Osteoblast (primary cell): Measurements from ENCODE around the gene DHX35. TPM values are rescaled to one million over a fixed set of nuclear protein-coding genes. Genes with fewer than 3 reads are reported as not detected.
A peak's percentile ranks its signal among the peaks of the same experiment; 100 is the strongest.

Source experiments
- DNase-seq: peaks from one replicate; pipeline ENCODE4 v3.0.0; 2011; ENCODE audit warnings: low spot score, mixed read lengths; ENCODE audit not compliant: insufficient read length; ENCODE audit errors: missing footprints
- H2AFZ ChIP-seq: 2 replicates; pipeline ENCODE4 v1.6.0; 2011; ENCODE audit warnings: mild to moderate bottlenecking, low read length
- H3K27ac ChIP-seq: 2 replicates; pipeline ENCODE4 v1.5.1; 2011; ENCODE audit warnings: mild to moderate bottlenecking, low read depth, low read length, moderate library complexity
- H3K27me3 ChIP-seq: 2 replicates; pipeline ENCODE4 v1.6.0; 2012; ENCODE audit warnings: mild to moderate bottlenecking, control low read depth, inconsistent platforms, low read length, moderate library complexity; ENCODE audit not compliant: insufficient read depth
- H3K36me3 ChIP-seq: 2 replicates; pipeline ENCODE4 v1.5.1; 2011; ENCODE audit warnings: mild to moderate bottlenecking, low read length, control low read depth, moderate library complexity; ENCODE audit not compliant: insufficient read depth
- H3K4me1 ChIP-seq: 2 replicates; pipeline ENCODE4 v1.5.1; 2011; ENCODE audit warnings: mild to moderate bottlenecking, low read length, control low read depth, moderate library complexity; ENCODE audit not compliant: insufficient read depth
- H3K4me2 ChIP-seq: 2 replicates; pipeline ENCODE4 v1.6.0; 2011; ENCODE audit warnings: mild to moderate bottlenecking, low read length; ENCODE audit not compliant: insufficient read depth
- H3K4me3 ChIP-seq: fragments of 200-600 bp; sonication (generic); 3 replicates; pipeline ENCODE4 v1.5.1; 2012; ENCODE audit warnings: mild to moderate bottlenecking, low read length, inconsistent platforms; ENCODE audit not compliant: insufficient read depth
- H3K79me2 ChIP-seq: 2 replicates; pipeline ENCODE4 v1.6.0; 2012; ENCODE audit warnings: mild to moderate bottlenecking, low read length, control low read depth, inconsistent platforms; ENCODE audit not compliant: insufficient read depth
- H3K9me3 ChIP-seq: 2 replicates; pipeline ENCODE4 v1.5.1; 2011; ENCODE audit warnings: low read depth, low read length, control low read depth
- H4K20me1 ChIP-seq: 2 replicates; pipeline ENCODE4 v1.6.0; 2012; ENCODE audit warnings: mild to moderate bottlenecking, low read length, control low read depth; ENCODE audit not compliant: insufficient read depth
- CTCF ChIP-seq: IDR thresholded peaks from 2 replicates; pipeline ENCODE4 v1.5.1; 2011; ENCODE audit warnings: mild to moderate bottlenecking, low read depth, low read length, moderate library complexity; ENCODE audit errors: extremely low read depth
- total RNA-seq: library from RNA; depleted of rRNA; stranded (reverse); fragments of >200 nt; gene quantifications from 2 replicates; pipeline ENCODE4 v1.2.3, GENCODE V29; 2012

DHX35 gene
- total RNA-seq, 1 donor = 10.5 TPM

DNA sequence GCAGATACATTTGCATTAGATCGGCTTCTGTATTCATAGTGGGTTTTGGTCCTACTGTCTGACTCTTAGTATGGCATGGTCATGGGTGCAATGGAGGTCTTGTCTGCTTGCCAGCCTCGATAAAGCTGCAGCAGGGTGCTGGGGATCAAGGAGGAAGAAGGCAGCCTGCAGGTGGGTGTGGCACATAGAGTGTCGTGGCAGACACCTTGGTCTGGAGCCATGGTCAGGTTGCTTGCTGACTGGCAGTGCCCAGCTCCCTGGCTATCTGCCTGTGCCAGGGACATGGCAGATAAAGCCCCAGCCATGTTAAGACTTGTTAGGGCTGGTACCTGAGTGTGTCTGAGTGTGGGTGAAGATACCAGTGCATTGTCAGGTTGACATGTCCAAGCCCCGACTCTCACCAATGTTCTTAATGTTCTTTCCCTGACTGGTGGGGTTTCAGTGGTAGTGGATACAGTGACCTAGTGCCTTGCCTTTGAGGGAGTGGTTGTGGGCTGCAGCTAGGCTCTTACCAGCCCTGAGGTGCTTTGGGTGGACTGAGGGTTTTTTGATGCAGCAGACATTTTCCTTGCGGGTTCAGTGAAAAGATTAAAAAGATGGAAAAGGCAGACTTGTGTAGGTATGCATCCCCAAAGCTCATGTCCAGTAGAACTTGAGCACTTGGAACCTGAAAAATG is 34.1 kb upstream of the DHX35 start:
- H3K4me2 ChIP-seq = peak overlapping the region; percentile 97
- H2AFZ ChIP-seq = peak overlapping the region; percentile 60
- peak overlapping the region; percentile 58 for H3K27ac ChIP-seq
- H3K27me3 ChIP-seq = no peaks in the 10 kb centered on the region
- H3K9me3 ChIP-seq = no peaks in the 10 kb centered on the region
- H3K4me3 ChIP-seq = peak overlapping the region; percentile 89
- no peaks in the 10 kb centered on the region for H4K20me1 ChIP-seq
- H3K4me1 ChIP-seq = peaks cover 42% of the 10 kb centered on the region
- peak; percentile 90 for DNase-seq
- no peak for TF ChIP-seq CTCF
- no peaks in the 10 kb centered on the region for H3K36me3 ChIP-seq
- peaks cover 68% of the 10 kb centered on the region for H3K79me2 ChIP-seq

DNA sequence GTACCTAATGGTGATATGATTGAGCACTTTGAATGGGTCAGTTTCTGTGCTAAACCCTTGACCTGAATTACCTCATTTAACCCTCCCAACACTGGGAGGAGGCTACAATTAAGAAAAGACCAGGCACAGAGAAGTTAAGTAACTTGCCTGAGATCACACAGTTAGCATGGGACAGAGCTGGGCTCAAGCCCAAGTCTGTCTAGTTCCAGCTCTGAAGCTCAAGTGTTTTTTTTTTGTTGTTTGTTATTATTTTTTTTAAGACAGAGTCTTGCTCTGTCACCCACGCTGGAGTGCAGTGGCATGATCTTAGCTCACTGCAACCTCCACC is 31.9 kb upstream of the DHX35 start:
- peaks cover 89% of the 10 kb centered on the region for H3K79me2 ChIP-seq
- no peaks in the 10 kb centered on the region for H3K36me3 ChIP-seq
- no peaks in the 10 kb centered on the region for H4K20me1 ChIP-seq
- peak overlapping the region; percentile 75 for H3K27ac ChIP-seq
- no peak for DNase-seq
- no peak for TF ChIP-seq CTCF
- H3K4me2 ChIP-seq = no peak overlapping the region
- H3K9me3 ChIP-seq = no peaks in the 10 kb centered on the region
- peaks cover 46% of the 10 kb centered on the region for H3K4me1 ChIP-seq
- H3K4me3 ChIP-seq = no peak overlapping the region
- H3K27me3 ChIP-seq = no peaks in the 10 kb centered on the region
- no peak overlapping the region for H2AFZ ChIP-seq

GRCh38 chr20:38931984-38932383 is 30.2 kb upstream of the DHX35 start:
- peak overlapping the region; percentile 54 for H3K4me3 ChIP-seq
- H3K9me3 ChIP-seq = no peaks in the 10 kb centered on the region
- no peak for DNase-seq
- peaks cover 100% of the 10 kb centered on the region for H3K79me2 ChIP-seq
- no peak for TF ChIP-seq CTCF
- no peaks in the 10 kb centered on the region for H3K36me3 ChIP-seq
- H4K20me1 ChIP-seq = no peaks in the 10 kb centered on the region
- peak overlapping the region; percentile 83 for H3K4me2 ChIP-seq
- H3K27ac ChIP-seq = peak overlapping the region; percentile 87
- H2AFZ ChIP-seq = peak overlapping the region; percentile 92
- peaks cover 52% of the 10 kb centered on the region for H3K4me1 ChIP-seq
- H3K27me3 ChIP-seq = no peaks in the 10 kb centered on the region

DNA sequence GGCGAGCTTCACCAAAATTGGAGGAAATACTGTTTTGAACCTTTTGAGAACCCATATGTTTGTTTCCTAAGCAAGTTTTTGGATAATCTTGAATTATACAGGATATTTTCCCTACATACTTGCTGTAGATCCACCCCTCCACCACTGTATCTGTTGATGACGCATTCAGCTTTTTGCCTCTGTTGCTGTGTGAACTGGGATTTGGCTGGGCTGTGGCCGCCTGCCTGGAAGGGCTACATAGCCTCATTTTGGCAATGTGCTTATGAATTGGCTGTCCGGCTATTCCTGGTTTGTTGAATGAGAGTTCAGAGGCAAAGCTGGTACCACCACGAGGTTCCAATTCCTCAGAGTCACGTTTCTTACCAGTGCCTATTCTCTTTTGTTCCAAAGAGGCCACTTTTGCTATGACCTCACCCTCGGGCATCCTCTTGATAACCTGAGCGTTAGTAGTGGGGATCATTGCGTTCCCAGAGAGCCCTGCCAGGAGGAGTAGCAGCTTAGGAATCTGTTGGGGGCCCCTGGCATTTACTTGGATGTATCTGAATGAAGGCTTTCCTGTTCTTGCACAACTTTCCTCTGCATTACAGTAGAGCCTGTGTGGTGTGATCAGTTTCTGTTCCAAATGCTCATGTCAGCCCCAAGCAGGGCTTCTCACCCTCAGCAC is 29.6 kb upstream of the DHX35 start:
- peak; percentile 86 for DNase-seq
- Histone ChIP-seq H3K27ac (peak overlapping the region; percentile 87), H3K36me3 (no peaks in the 10 kb centered on the region), H3K4me1 (peaks cover 48% of the 10 kb centered on the region), H3K4me3 (peak overlapping the region; percentile 54), H3K9me3 (no peaks in the 10 kb centered on the region), H2AFZ (peak overlapping the region; percentile 92), H3K4me2 (peak overlapping the region; percentile 83), H4K20me1 (no peaks in the 10 kb centered on the region), H3K79me2 (peaks cover 100% of the 10 kb centered on the region), H3K27me3 (no peaks in the 10 kb centered on the region)
- no peak for TF ChIP-seq CTCF
